B cell (primary cell): ENCODE results near the gene SERTAD2. TPM values are rescaled to one million over a fixed set of nuclear protein-coding genes. Genes with fewer than 3 reads are reported as not detected.

Experiments
- ATAC-seq: fragments of 200-7000 bp; cut with Tn5 transposase; one replicate; pipeline ENCODE4 v1.10.0; 2021; ENCODE audit warnings: low read depth, mild to moderate bottlenecking, moderate number of reproducible peaks, moderate library complexity
- CTCF ChIA-PET: fragments of 350-600 bp; sonication (Branson Sonifier 250); formaldehyde crosslinking; loops from one replicate; lab custom pipeline; 2021; ENCODE audit warnings: antibody characterized with exemption, inconsistent platforms; lab: Charles Lee
- POLR2A ChIA-PET: fragments of 350-600 bp; sonication (Branson Sonifier 250); formaldehyde crosslinking; loops from one replicate; lab custom pipeline; 2021; ENCODE audit warnings: antibody characterized with exemption; lab: Charles Lee
- DNase-seq: peaks from one replicate; pipeline ENCODE4 v3.0.0; 2013
- H2AFZ ChIP-seq: 2 replicates; pipeline ENCODE4 v1.6.1; 2012; ENCODE audit warnings: mild to moderate bottlenecking, low read depth, low read length; ENCODE audit not compliant: insufficient read depth, poor library complexity, severe bottlenecking
- H3K27ac ChIP-seq, 2 donors: 1 replicate in 1 of 2; 2 replicates in 1 of 2; pipeline ENCODE4 v1.5.1; 2012 to 2013; ENCODE audit warnings: low read length in 2 of 2, mild to moderate bottlenecking in 2 of 2, moderate library complexity in 1 of 2
- H3K27me3 ChIP-seq, 4 experiments: fragments of 200-600 bp in 1 of 4; sonication (generic) in 1 of 4; replicated peaks in 1 of 4; 1 replicate in 2 of 4; 2 replicates in 2 of 4; pipeline versions ENCODE4 v1.6.1 to v1.7.0; 2013 to 2016; ENCODE audit warnings: low read length in 3 of 4, mild to moderate bottlenecking in 2 of 4, mixed read lengths in 1 of 4, moderate library complexity in 1 of 4; ENCODE audit not compliant: insufficient read depth in 4 of 4, control insufficient read depth in 3 of 4; ENCODE audit errors: control extremely low read depth in 1 of 4
- H3K36me3 ChIP-seq, 2 experiments: replicated peaks in 1 of 2; 1 replicate in 1 of 2; 2 replicates in 1 of 2; pipeline versions ENCODE4 v1.6.1 to v1.7.1; 2013; ENCODE audit warnings: low read length in 1 of 2; ENCODE audit not compliant: insufficient read depth in 2 of 2, control insufficient read depth in 1 of 2; ENCODE audit errors: control extremely low read depth in 1 of 2, extremely low read depth in 1 of 2
- H3K4me1 ChIP-seq, 2 donors: fragments of 200-600 bp in 1 of 2; sonication (generic) in 1 of 2; 1 replicate in 1 of 2; 2 replicates in 1 of 2; pipeline versions ENCODE4 v1.5.1 to v1.6.1; 2013 to 2017; ENCODE audit warnings: low read length in 2 of 2; ENCODE audit not compliant: control insufficient read depth in 2 of 2, insufficient read depth in 2 of 2
- H3K4me2 ChIP-seq: replicated peaks from 2 replicates; pipeline ENCODE3; 2012; ENCODE audit warnings: mild to moderate bottlenecking, low read depth, low read length; ENCODE audit not compliant: poor library complexity, severe bottlenecking
- H3K4me3 ChIP-seq, 5 experiments: fragments of 200-600 bp in 1 of 5; sonication (generic) in 1 of 5; 1 replicate in 3 of 5; 2 replicates in 2 of 5; pipeline versions ENCODE4 v1.5.1 to v1.7.0; 2011 to 2016; ENCODE audit warnings: low read length in 4 of 5, mild to moderate bottlenecking in 4 of 5, low read depth in 2 of 5, control low read depth in 1 of 5, moderate library complexity in 1 of 5; ENCODE audit not compliant: insufficient read depth in 1 of 5; ENCODE audit errors: control extremely low read depth in 1 of 5, extremely low read depth in 1 of 5
- H3K79me2 ChIP-seq: fragments of 200-600 bp; sonication (generic); one replicate; pipeline ENCODE4 v1.6.0; 2016; ENCODE audit warnings: low read length; ENCODE audit not compliant: control insufficient read depth, insufficient read depth
- H3K9ac ChIP-seq: fragments of 200-600 bp; sonication (generic); 2 replicates; pipeline ENCODE4 v1.6.1; 2017; ENCODE audit warnings: mild to moderate bottlenecking, low read length, moderate library complexity
- H3K9me3 ChIP-seq, 3 donors: one replicate each; pipeline versions ENCODE4 v1.6.1 to v1.7.1; 2013; ENCODE audit warnings: low read length in 2 of 3; ENCODE audit not compliant: control insufficient read depth in 2 of 3, insufficient read depth in 1 of 3; ENCODE audit errors: control extremely low read depth in 1 of 3
- H4K20me1 ChIP-seq: 2 replicates; pipeline ENCODE4 v1.6.0; 2012; ENCODE audit warnings: mild to moderate bottlenecking, low read length; ENCODE audit not compliant: insufficient read depth, control insufficient read depth, poor library complexity, severe bottlenecking
- H3K27ac Mint-ChIP-seq: one replicate; pipeline ENCODE4 v1.8.0; 2021; ENCODE audit warnings: mixed read lengths
- H3K27me3 Mint-ChIP-seq: one replicate; pipeline ENCODE4 v1.8.0; 2021; ENCODE audit warnings: mixed read lengths
- H3K4me1 Mint-ChIP-seq: one replicate; pipeline ENCODE4 v1.8.0; 2021; ENCODE audit warnings: mixed read lengths
- H3K4me3 Mint-ChIP-seq: one replicate; pipeline ENCODE4 v1.8.0; 2021; ENCODE audit warnings: mixed read lengths
- H3K9me3 Mint-ChIP-seq: one replicate; pipeline ENCODE4 v1.8.0; 2022; ENCODE audit warnings: mixed read lengths; ENCODE audit not compliant: insufficient read depth
- CTCF ChIP-seq: fragments of 200-600 bp; IDR thresholded peaks from one replicate; pipeline ENCODE4 v1.8.0; 2022; ENCODE audit warnings: antibody characterized with exemption, mild to moderate bottlenecking
- EZH2 ChIP-seq: IDR thresholded peaks from 2 replicates; pipeline ENCODE4 v1.6.1; 2012; ENCODE audit warnings: borderline replicate concordance, low read depth, mild to moderate bottlenecking, moderate library complexity, low read length; ENCODE audit not compliant: insufficient read depth, poor library complexity, severe bottlenecking
- WGBS: methylation state at CpG from one replicate; pipeline ENCODE4 v1.1.5; 2013; ENCODE audit warnings: missing lambda C conversion rate; ENCODE audit not compliant: insufficient coverage; 5-methylcytosine and 5-hydroxymethylcytosine counted together
- intact Hi-C: fragments of 100-400 bp; cut with micrococcal nuclease; formaldehyde crosslinking; loops from one replicate; pipeline ENCODE4 v1.10.0; 2022
- polyA plus RNA-seq: library from polyadenylated mRNA; depleted of rRNA; stranded (reverse); fragments of >200 nt; gene quantifications from 2 replicates; pipeline ENCODE4 v1.2.3, GENCODE V29; 2012
- total RNA-seq, 2 donors: library from RNA; stranded (reverse); fragments of 120-200 nt in 1 of 2; gene quantifications; 1 replicate in 1 of 2; 2 replicates in 1 of 2; pipeline versions ENCODE4 v1.2.3 to v1.2.4, GENCODE V29; 2013 to 2022

The SERTAD2 gene
- total and polyA plus RNA-seq, 2 donors (not counting 1 experiment from before 2014, with no cell fraction given), result 49.5 to 66.8 TPM

GRCh38 chr2:64697297-64698176, 43.8 kb upstream of the SERTAD2 start:
- Histone ChIP-seq H3K4me2 (no peak overlapping the region), H3K9ac (no peak overlapping the region), H3K9me3 (peaks cover 0 to 1% (median 0%) of the 10 kb centered on the region in 3 donors), H3K27ac (no peak overlapping the region), H4K20me1 (no peaks in the 10 kb centered on the region), H2AFZ (no peak overlapping the region), H3K36me3 (no peaks in the 10 kb centered on the region), H3K79me2 (peaks cover 48% of the 10 kb centered on the region), H3K4me3 (no peak overlapping the region), H3K4me1 (peaks cover 22 to 24% of the 10 kb centered on the region in 2 donors), H3K27me3 (no peaks in the 10 kb centered on the region)
- ATAC-seq, result no peak
- Mint-ChIP-seq H3K27ac (no peak overlapping the region), H3K4me1 (peaks cover 40% of the 10 kb centered on the region), H3K9me3 (no peaks in the 10 kb centered on the region), H3K27me3 (no peaks in the 10 kb centered on the region), H3K4me3 (no peak overlapping the region)
- WGBS, result 93% methylated on average over 4 of the region's 6 CpGs
- DNase-seq, result no peak
- ChIA-PET CTCF (interaction anchor here (0.8 to 2.0 kb wide), 5 partner anchors 11 to 134 kb away, joined by 3 to 9 read pairs (median 5); partner anchors contain the start of gene SERTAD2), POLR2A (no interaction called here)
- no peak for TF ChIP-seq CTCF
- TF ChIP-seq EZH2, result no peak
- intact Hi-C loops, result loop anchor here (2.0 kb wide), 4 partner anchors 15 to 53 kb away; no protein-coding TSS in a partner anchor

DNA sequence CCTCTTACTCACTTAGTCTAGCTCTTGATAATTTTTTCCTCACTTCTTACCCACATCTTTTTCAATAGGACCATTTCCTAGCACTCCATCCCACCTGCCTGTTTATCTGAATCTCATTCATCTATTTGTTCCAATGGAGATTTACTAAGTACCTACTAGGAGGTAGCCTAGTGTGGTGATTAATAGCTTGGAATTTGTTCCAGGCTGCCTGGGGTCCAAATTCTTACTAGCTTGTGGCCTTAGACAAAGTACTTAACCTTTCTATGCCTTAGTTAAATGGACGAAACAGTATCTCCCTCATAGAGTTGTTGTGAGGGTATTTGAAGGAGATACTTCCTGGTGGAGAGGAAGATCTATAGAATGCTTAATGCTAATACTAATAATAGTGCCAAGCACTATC, 42.9 kb upstream of the SERTAD2 start:
- no peak overlapping the region for H2AFZ ChIP-seq
- Mint-ChIP-seq H3K4me3 (no peak overlapping the region), H3K9me3 (no peaks in the 10 kb centered on the region), H3K27me3 (no peaks in the 10 kb centered on the region), H3K4me1 (peaks cover 40% of the 10 kb centered on the region), H3K27ac (no peak overlapping the region)
- H3K79me2 ChIP-seq, result peaks cover 44% of the 10 kb centered on the region
- H3K4me1 ChIP-seq, result peaks cover 22 to 24% of the 10 kb centered on the region in 2 donors
- DNase-seq (no peak), ATAC-seq (no peak)
- no peaks in the 10 kb centered on the region for H3K27me3 ChIP-seq
- CTCF ChIA-PET, result interaction anchor here (0.8 to 2.0 kb wide), 7 partner anchors 11 to 135 kb away, joined by 3 to 9 read pairs (median 4); partner anchors contain the start of gene SERTAD2
- no CpG with 5 or more reads among the region's 1 CpG for WGBS
- intact Hi-C loops, result no loop called here
- no peaks in the 10 kb centered on the region for H4K20me1 ChIP-seq
- no peak overlapping the region for H3K9ac ChIP-seq
- peaks cover 0 to 1% (median 0%) of the 10 kb centered on the region in 3 donors for H3K9me3 ChIP-seq
- no peak overlapping the region for H3K4me3 ChIP-seq
- TF ChIP-seq EZH2, result no peak
- TF ChIP-seq CTCF, result no peak
- H3K36me3 ChIP-seq, result no peaks in the 10 kb centered on the region
- H3K27ac ChIP-seq, result no peak overlapping the region
- POLR2A ChIA-PET, result no interaction called here
- no peak overlapping the region for H3K4me2 ChIP-seq
